Caco-2 (cell line): Measurements from ENCODE around the gene SNX20. TPM values are rescaled to one million over a fixed set of nuclear protein-coding genes. Genes with fewer than 3 reads are reported as not detected.

Experiments used
- BruUV-seq: library from RNA; stranded (reverse); fragments of 400-500 nt; replicated peaks from 2 replicates; lab custom pipeline; 2021; lab: Mats Ljungman, UMichigan
- CTCF ChIA-PET: fragments of 300-600 bp; sonication (Branson Sonifier 250); formaldehyde crosslinking; loops from one replicate; lab custom pipeline; 2022; ENCODE audit warnings: antibody characterized with exemption; lab: Charles Lee
- POLR2A ChIA-PET: fragments of 300-600 bp; sonication (Branson Sonifier 250); formaldehyde crosslinking; loops from one replicate; lab custom pipeline; 2022; ENCODE audit warnings: antibody characterized with exemption; lab: Charles Lee
- DNase-seq, 2 experiments: peaks; one replicate each; pipeline versions ENCODE4 v3.0.0 to v3.0.0-alpha.2; 2020 to 2022
- H3K27me3 ChIP-seq: replicated peaks from 2 replicates; pipeline ENCODE4 v1.6.0; 2011; ENCODE audit warnings: low read length; ENCODE audit not compliant: control insufficient read depth, insufficient read depth
- H3K36me3 ChIP-seq: 2 replicates; pipeline ENCODE4 v1.5.1; 2011; ENCODE audit warnings: low read length; ENCODE audit not compliant: control insufficient read depth, insufficient read depth
- H3K4me1 ChIP-seq: fragments of 250-450 bp; sonication (Bioruptor Pico); 2 replicates; pipeline ENCODE4 v1.5.1; 2020; ENCODE audit warnings: mild to moderate bottlenecking
- H3K4me3 ChIP-seq: 2 replicates; pipeline ENCODE4 v1.5.1; 2011; ENCODE audit warnings: low read depth, mild to moderate bottlenecking, control low read depth, low read length
- H3K9me3 ChIP-seq: fragments of 250-450 bp; sonication (Bioruptor Pico); 2 replicates; pipeline ENCODE4 v1.5.1; 2020; ENCODE audit warnings: mild to moderate bottlenecking, moderate library complexity
- H3K27ac Mint-ChIP-seq: one replicate; pipeline ENCODE4 v1.8.0; 2022; ENCODE audit warnings: mixed read lengths; ENCODE audit not compliant: unreplicated experiment
- H3K27me3 Mint-ChIP-seq: one replicate; pipeline ENCODE4 v1.8.0; 2022; ENCODE audit warnings: mixed read lengths; ENCODE audit not compliant: insufficient read depth, unreplicated experiment
- H3K36me3 Mint-ChIP-seq: one replicate; pipeline ENCODE4 v1.8.0; 2022; ENCODE audit warnings: mild to moderate bottlenecking, mixed read lengths; ENCODE audit not compliant: insufficient read depth, unreplicated experiment
- H3K4me1 Mint-ChIP-seq: one replicate; pipeline ENCODE4 v1.8.0; 2022; ENCODE audit warnings: low read depth, mixed read lengths; ENCODE audit not compliant: unreplicated experiment
- H3K4me3 Mint-ChIP-seq: one replicate; pipeline ENCODE4 v1.8.0; 2022; ENCODE audit warnings: mild to moderate bottlenecking, moderate library complexity, mixed read lengths; ENCODE audit not compliant: unreplicated experiment
- H3K9me3 Mint-ChIP-seq: one replicate; pipeline ENCODE4 v1.8.0; 2022; ENCODE audit warnings: mixed read lengths; ENCODE audit not compliant: unreplicated experiment
- intact Hi-C: fragments of 100-400 bp; cut with micrococcal nuclease; formaldehyde crosslinking; loops from one replicate; pipeline ENCODE4 v1.10.0; 2022; ENCODE audit not compliant: unreplicated experiment
- total RNA-seq: library from RNA; stranded (reverse); gene quantifications from 2 replicates; pipeline ENCODE4 v1.2.3, GENCODE V29; 2022
- TF ChIP-seq, protein P1 (sequence below), 2 experiments: fragments of 200-600 bp in 1 of 2; IDR thresholded peaks; 1 replicate in 1 of 2; 2 replicates in 1 of 2; pipeline versions ENCODE4 v1.5.1 to v1.8.0; 2011 to 2022; ENCODE audit warnings: antibody characterized with exemption in 1 of 2, control low read depth in 1 of 2, inconsistent platforms in 1 of 2, low read depth in 1 of 2, low read length in 1 of 2, mild to moderate bottlenecking in 1 of 2, moderate library complexity in 1 of 2; ENCODE audit not compliant: insufficient read depth in 1 of 2, severe bottlenecking in 1 of 2, unreplicated experiment in 1 of 2

Gene SNX20
- total RNA-seq, 1 experiment from 2014 or later: not detected

DNA sequence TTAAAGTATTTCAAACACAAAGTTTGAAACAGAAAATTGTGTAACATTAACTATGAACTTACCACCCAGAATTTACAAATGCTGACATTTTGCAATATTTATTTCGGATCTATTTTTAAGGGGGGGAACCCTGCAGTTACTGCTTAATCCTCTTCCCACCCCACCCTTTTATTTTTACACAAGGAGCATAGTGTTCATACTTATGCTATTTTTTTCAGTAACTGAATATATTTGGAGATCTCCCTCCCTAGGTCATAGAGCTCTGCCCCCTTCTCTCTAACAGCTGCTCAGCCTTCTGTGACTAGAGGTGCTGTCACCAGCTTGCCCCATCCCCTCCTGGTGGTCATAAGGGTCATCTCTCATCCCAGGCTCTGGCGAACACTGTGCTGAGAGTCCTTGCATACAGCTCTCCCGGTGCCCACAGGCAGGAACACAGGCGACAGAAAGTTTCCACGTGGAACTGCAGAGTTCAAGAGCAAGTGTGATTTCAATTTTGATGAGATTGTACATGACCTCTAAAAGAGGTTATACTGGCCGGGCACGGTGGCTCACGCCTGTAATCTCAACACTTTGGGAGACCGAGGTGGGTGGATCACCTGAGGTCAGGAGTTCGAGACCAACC, 44.2 kb downstream of the SNX20 start:
- ChIA-PET CTCF (no interaction called here), POLR2A (no interaction called here)
- intact Hi-C loops: no loop called here
- H3K27me3 ChIP-seq: no peaks in the 10 kb centered on the region
- no peaks in the 10 kb centered on the region for H3K4me1 ChIP-seq
- no peaks in the 10 kb centered on the region for H3K36me3 ChIP-seq
- H3K4me3 Mint-ChIP-seq: no peak overlapping the region
- TF ChIP-seq, protein P1, sequence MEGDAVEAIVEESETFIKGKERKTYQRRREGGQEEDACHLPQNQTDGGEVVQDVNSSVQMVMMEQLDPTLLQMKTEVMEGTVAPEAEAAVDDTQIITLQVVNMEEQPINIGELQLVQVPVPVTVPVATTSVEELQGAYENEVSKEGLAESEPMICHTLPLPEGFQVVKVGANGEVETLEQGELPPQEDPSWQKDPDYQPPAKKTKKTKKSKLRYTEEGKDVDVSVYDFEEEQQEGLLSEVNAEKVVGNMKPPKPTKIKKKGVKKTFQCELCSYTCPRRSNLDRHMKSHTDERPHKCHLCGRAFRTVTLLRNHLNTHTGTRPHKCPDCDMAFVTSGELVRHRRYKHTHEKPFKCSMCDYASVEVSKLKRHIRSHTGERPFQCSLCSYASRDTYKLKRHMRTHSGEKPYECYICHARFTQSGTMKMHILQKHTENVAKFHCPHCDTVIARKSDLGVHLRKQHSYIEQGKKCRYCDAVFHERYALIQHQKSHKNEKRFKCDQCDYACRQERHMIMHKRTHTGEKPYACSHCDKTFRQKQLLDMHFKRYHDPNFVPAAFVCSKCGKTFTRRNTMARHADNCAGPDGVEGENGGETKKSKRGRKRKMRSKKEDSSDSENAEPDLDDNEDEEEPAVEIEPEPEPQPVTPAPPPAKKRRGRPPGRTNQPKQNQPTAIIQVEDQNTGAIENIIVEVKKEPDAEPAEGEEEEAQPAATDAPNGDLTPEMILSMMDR (IDR thresholded peaks at IDR 0.05; ENCODE audit: insufficient read depth in 1 of 2, low read depth in 1 of 2, low read length in 1 of 2, severe bottlenecking in 1 of 2, unreplicated experiment in 1 of 2): peak in 1 of 2 experiments; percentile 17
- DNase-seq: no peak
- BruUV-seq: no TSS peak
- peaks cover 11% of the 10 kb centered on the region for H3K36me3 Mint-ChIP-seq
- no peaks in the 10 kb centered on the region for H3K9me3 ChIP-seq
- no peak overlapping the region for H3K27ac Mint-ChIP-seq
- H3K4me3 ChIP-seq: no peak overlapping the region
- H3K27me3 Mint-ChIP-seq: no peaks in the 10 kb centered on the region
- no peaks in the 10 kb centered on the region for H3K9me3 Mint-ChIP-seq
- H3K4me1 Mint-ChIP-seq: no peaks in the 10 kb centered on the region

DNA sequence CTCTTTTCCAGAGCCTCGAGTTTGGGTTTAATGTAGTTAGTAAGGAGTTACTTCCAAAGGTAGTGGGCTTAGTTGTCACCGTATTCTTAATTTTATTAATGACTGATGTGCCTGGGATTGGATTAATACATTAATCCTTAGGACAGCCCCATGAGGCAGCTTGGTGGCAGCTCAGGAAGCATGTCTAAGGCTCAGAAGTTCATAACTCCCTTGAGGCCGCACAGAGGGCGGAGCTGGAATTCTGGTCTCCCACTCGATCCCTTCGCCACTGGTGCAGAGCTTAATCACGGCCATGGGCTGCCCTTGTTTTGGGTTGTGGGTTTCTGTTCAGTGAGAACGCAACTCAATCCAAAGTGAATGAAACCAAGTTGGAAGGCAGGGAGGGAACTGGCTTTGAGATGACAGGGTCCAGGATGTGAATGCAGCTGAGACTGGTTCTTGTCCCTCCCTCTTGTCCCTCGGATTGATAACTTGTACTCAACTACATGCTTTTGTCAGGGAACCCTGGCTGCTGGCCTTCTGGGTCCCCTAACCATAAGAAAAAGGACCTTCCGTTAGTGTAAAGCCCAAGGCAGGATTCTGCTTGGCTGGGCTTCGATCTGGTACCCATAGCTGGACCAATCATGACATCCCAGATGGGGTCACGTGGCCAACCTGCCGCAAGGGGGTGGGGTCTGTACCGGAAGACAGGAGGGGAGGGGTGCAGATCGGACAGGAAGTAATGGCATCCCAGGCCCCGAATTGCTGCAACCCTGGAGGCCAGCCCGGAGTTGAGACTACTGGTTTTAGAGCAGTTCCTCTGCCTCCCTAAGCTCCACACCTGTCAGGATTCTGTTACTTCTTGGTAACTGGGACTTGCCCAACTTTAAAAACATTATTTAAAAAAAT, 45.4 kb downstream of the SNX20 start:
- no TSS peak for BruUV-seq
- no peak overlapping the region for H3K27ac Mint-ChIP-seq

DNA sequence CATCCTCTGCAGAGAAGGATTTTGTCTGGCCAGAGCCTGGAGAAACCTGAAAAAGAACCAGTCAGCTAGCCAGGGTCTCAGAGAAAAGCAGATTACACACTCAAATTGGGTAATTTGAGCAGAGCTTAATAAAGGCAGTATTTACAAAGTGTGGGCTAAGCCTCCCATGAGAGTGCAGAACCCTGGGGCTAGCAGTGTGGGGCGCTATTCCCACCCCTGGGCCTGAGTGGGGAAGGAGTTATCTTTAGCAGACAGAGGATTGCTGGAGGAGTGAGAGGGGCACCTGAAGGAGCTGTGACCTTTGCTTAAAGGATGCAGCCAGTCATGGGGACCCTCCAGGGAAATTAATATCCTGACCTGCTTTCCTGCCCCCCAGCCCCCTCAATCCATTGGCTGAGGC, 46.2 kb downstream of the SNX20 start:
- H3K4me3 ChIP-seq: no peak overlapping the region
- H3K36me3 ChIP-seq: no peaks in the 10 kb centered on the region
- Mint-ChIP-seq H3K4me3 (no peak overlapping the region), H3K9me3 (no peaks in the 10 kb centered on the region), H3K27ac (no peak overlapping the region), H3K27me3 (no peaks in the 10 kb centered on the region), H3K4me1 (no peaks in the 10 kb centered on the region), H3K36me3 (peaks cover 13% of the 10 kb centered on the region)
- no peaks in the 10 kb centered on the region for H3K4me1 ChIP-seq
- intact Hi-C loops: no loop called here
- BruUV-seq: no TSS peak
- POLR2A ChIA-PET: no interaction called here
- CTCF ChIA-PET: interaction anchor here (1.0 to 1.4 kb wide), 2 partner anchors 30 to 87 kb away, joined by 4 read pairs; partner anchors contain the start of gene NKD1
- no peaks in the 10 kb centered on the region for H3K27me3 ChIP-seq
- no peak for DNase-seq
- TF ChIP-seq, protein P1 (IDR thresholded peaks at IDR 0.05; ENCODE audit: insufficient read depth in 1 of 2, low read depth in 1 of 2, low read length in 1 of 2, severe bottlenecking in 1 of 2, unreplicated experiment in 1 of 2): no peak
- no peaks in the 10 kb centered on the region for H3K9me3 ChIP-seq

More for the DNA sequence above, 45.4 kb downstream of the SNX20 start:
- peaks cover 16% of the 10 kb centered on the region for H3K36me3 Mint-ChIP-seq
- Histone ChIP-seq H3K36me3 (no peaks in the 10 kb centered on the region), H3K27me3 (no peaks in the 10 kb centered on the region), H3K9me3 (no peaks in the 10 kb centered on the region), H3K4me3 (no peak overlapping the region), H3K4me1 (no peaks in the 10 kb centered on the region)
- POLR2A ChIA-PET: no interaction called here
- H3K4me1 Mint-ChIP-seq: no peaks in the 10 kb centered on the region
- TF ChIP-seq, protein P1 (IDR thresholded peaks at IDR 0.05; ENCODE audit: insufficient read depth in 1 of 2, low read depth in 1 of 2, low read length in 1 of 2, severe bottlenecking in 1 of 2, unreplicated experiment in 1 of 2): no peak
- no peak overlapping the region for H3K4me3 Mint-ChIP-seq
- CTCF ChIA-PET: interaction anchor here (1.0 to 1.4 kb wide), 2 partner anchors 30 to 88 kb away, joined by 4 read pairs; partner anchors contain the start of gene NKD1
- intact Hi-C loops: no loop called here
- no peaks in the 10 kb centered on the region for H3K27me3 Mint-ChIP-seq
- H3K9me3 Mint-ChIP-seq: no peaks in the 10 kb centered on the region
- no peak for DNase-seq
